Lung (tissue), 12 donors: Measurements from ENCODE around the gene GPATCH1. TPM values are rescaled to one million over a fixed set of nuclear protein-coding genes. Genes with fewer than 3 reads are reported as not detected.
"Not testable (repeated sequence)": the region's sequence is repeated elsewhere in the genome, so short reads cannot be mapped to it uniquely, and the experiment has no call there.

Source experiments
- ATAC-seq: fragments of 200-7000 bp; cut with Tn5 transposase; one replicate; pipeline ENCODE4 v1.9.1; 2020; ENCODE audit warnings: moderate number of reproducible peaks; ENCODE audit not compliant: insufficient read depth, low FRiP score
- DNase-seq, 3 donors: peaks; one replicate each; pipeline ENCODE4 v3.0.0-alpha.2; 2013 to 2017
- H3K27ac ChIP-seq, 2 donors: one replicate each; pipeline ENCODE4 v1.5.1; 2013; ENCODE audit warnings: mild to moderate bottlenecking in 2 of 2, moderate library complexity in 2 of 2, control low read depth in 1 of 2, inconsistent platforms in 1 of 2, low read depth in 1 of 2, low read length in 1 of 2
- H3K27me3 ChIP-seq, 3 donors: one replicate each; pipeline ENCODE4 v1.5.1; 2013; ENCODE audit warnings: low read length in 2 of 3; ENCODE audit not compliant: control insufficient read depth in 3 of 3, insufficient read depth in 3 of 3
- H3K36me3 ChIP-seq, 4 donors: one replicate each; pipeline ENCODE4 v1.5.1; 2013; ENCODE audit warnings: low read length in 4 of 4, mild to moderate bottlenecking in 1 of 4, moderate library complexity in 1 of 4; ENCODE audit not compliant: control insufficient read depth in 4 of 4, insufficient read depth in 4 of 4
- H3K4me1 ChIP-seq, 5 donors: one replicate each; pipeline ENCODE4 v1.5.1; 2013; ENCODE audit warnings: low read length in 5 of 5, mild to moderate bottlenecking in 2 of 5, moderate library complexity in 1 of 5; ENCODE audit not compliant: control insufficient read depth in 5 of 5, insufficient read depth in 5 of 5
- H3K4me3 ChIP-seq: one replicate; pipeline ENCODE4 v1.5.1; 2013; ENCODE audit warnings: mild to moderate bottlenecking, control low read depth, moderate library complexity
- H3K9ac ChIP-seq, 2 donors: one replicate each; pipeline ENCODE4 v1.5.1; 2013; ENCODE audit warnings: low read length in 2 of 2, control low read depth in 1 of 2; ENCODE audit not compliant: insufficient read depth in 1 of 2
- H3K9me3 ChIP-seq, 4 donors: one replicate each; pipeline ENCODE4 v1.5.1; 2013; ENCODE audit warnings: low read length in 3 of 4, mild to moderate bottlenecking in 1 of 4, moderate library complexity in 1 of 4; ENCODE audit not compliant: control insufficient read depth in 4 of 4, insufficient read depth in 3 of 4
- CTCF ChIP-seq: IDR thresholded peaks from 2 replicates; pipeline ENCODE4 v1.5.1; 2012; ENCODE audit warnings: mild to moderate bottlenecking; ENCODE audit errors: control extremely low read depth, extremely low read depth
- WGBS, 2 donors: extraction: QIAGEN DNeasy Blood & Tissue Kit; methylation state at CpG; one replicate each; pipeline ENCODE4 v1.1.7; 2013; 5-methylcytosine and 5-hydroxymethylcytosine counted together
- polyA plus RNA-seq, 2 donors: library from polyadenylated mRNA; stranded (reverse); fragments of 200-250 nt; gene quantifications; one replicate each; pipeline ENCODE4 v1.2.1, GENCODE V29; 2013
- total RNA-seq, 2 donors: library from RNA; depleted of rRNA in 1 of 2; stranded (reverse); fragments of >200 nt in 1 of 2; gene quantifications; one replicate each; pipeline ENCODE4 v1.2.1, GENCODE V29; 2014 to 2021
- donor health status: control.
- donor health status: control.
- donor health status: Bipolar disorder and iron deficiency.
- donor health status: healthy.
- donor health status: DM: yes; HTN: yes; CAD: no.

Gene GPATCH1
- total and polyA plus RNA-seq, 4 donors = 3.8 to 12.3 (median 6.0) TPM

GRCh38 chr19:33147538-33147937, 66.6 kb downstream of the GPATCH1 start:
- H3K4me1 ChIP-seq = peaks cover 0 to 3% (median 0%) of the 10 kb centered on the region in 5 donors
- no peaks in the 10 kb centered on the region for H3K36me3 ChIP-seq
- no peak overlapping the region for H3K9ac ChIP-seq
- DNase-seq (no peak), ATAC-seq (no peak)
- no peaks in the 10 kb centered on the region for H3K9me3 ChIP-seq
- no peak overlapping the region for H3K4me3 ChIP-seq
- no peak for TF ChIP-seq CTCF
- H3K27ac ChIP-seq = no peak overlapping the region
- 88 to 90% methylated on average over 6 of the region's 6 CpGs for WGBS, 2 donors
- H3K27me3 ChIP-seq = no peaks in the 10 kb centered on the region

GRCh38 chr19:33150852-33151518, 70.0 kb downstream of the GPATCH1 start:
- no peak for DNase-seq
- H3K4me3 ChIP-seq = no peak overlapping the region
- no peak overlapping the region for H3K27ac ChIP-seq
- no peak for TF ChIP-seq CTCF
- no peaks in the 10 kb centered on the region for H3K27me3 ChIP-seq
- H3K36me3 ChIP-seq = no peaks in the 10 kb centered on the region
- H3K9ac ChIP-seq = no peak overlapping the region
- WGBS, 2 donors = 72 to 76% methylated on average over 14 of the region's 14 CpGs
- no peaks in the 10 kb centered on the region for H3K9me3 ChIP-seq
- ATAC-seq = no peak
- H3K4me1 ChIP-seq = peaks cover 0 to 3% (median 0%) of the 10 kb centered on the region in 5 donors

GRCh38 chr19:33152176-33152575, 71.2 kb downstream of the GPATCH1 start:
- ATAC-seq = no peak
- H3K4me3 ChIP-seq = no peak overlapping the region
- whole genome bisulfite sequencing, 2 donors = 43 to 72% methylated on average over 2 of the region's 2 CpGs
- peak in 1 of 3 donors; percentile 54 for DNase-seq
- no peak for TF ChIP-seq CTCF
- no peaks in the 10 kb centered on the region for H3K27me3 ChIP-seq
- no peak overlapping the region for H3K27ac ChIP-seq
- H3K36me3 ChIP-seq = no peaks in the 10 kb centered on the region
- no peaks in the 10 kb centered on the region for H3K9me3 ChIP-seq
- peaks cover 0 to 3% (median 0%) of the 10 kb centered on the region in 5 donors for H3K4me1 ChIP-seq
- no peak overlapping the region for H3K9ac ChIP-seq

- not testable (repeated sequence) for H3K27ac ChIP-seq, ATAC-seq, H3K36me3 ChIP-seq, H3K4me3 ChIP-seq, H3K27me3 ChIP-seq, H3K4me1 ChIP-seq, H3K9me3 ChIP-seq, H3K9ac ChIP-seq, DNase-seq
- 90 to 91% methylated on average over 4 of the region's 4 CpGs for WGBS, 2 donors
Observed at GRCh38 chr19:33152625-33153024, 71.6 kb downstream of the GPATCH1 start.

- not testable (repeated sequence) for DNase-seq, ATAC-seq
- 89 to 91% methylated on average over 6 of the region's 6 CpGs for whole genome bisulfite sequencing, 2 donors
Observed at GRCh38 chr19:33154313-33154712, 73.3 kb downstream of the GPATCH1 start.

More at GRCh38 chr19:33154313-33154712, 73.3 kb downstream of the GPATCH1 start:
- H3K4me1 ChIP-seq, H3K9me3 ChIP-seq, H3K9ac ChIP-seq, H3K4me3 ChIP-seq, H3K36me3 ChIP-seq, H3K27ac ChIP-seq, H3K27me3 ChIP-seq: not testable (repeated sequence)
